Neural cell (in vitro differentiated cells): ENCODE measurements around the gene ZNF416.

ENCODE experiments used
- CTCF ChIP-seq: fragments of 450-650 bp; IDR thresholded peaks from 2 replicates; pipeline ENCODE4 v1.5.1; 2014; ENCODE audit warnings: antibody characterized with exemption, mild to moderate bottlenecking, moderate library complexity; ENCODE audit not compliant: poor library complexity, severe bottlenecking
- EP300 ChIP-seq: fragments of 450-650 bp; conservative IDR thresholded peaks from 2 replicates; pipeline ENCODE4 v1.6.1; 2014; ENCODE audit warnings: antibody characterized with exemption, mild to moderate bottlenecking, moderate library complexity; ENCODE audit not compliant: poor library complexity, severe bottlenecking
- EZH2 ChIP-seq: fragments of 200-600, 300-800 bp; shearing (Covaris generic), sonication (generic); IDR thresholded peaks from 2 replicates; pipeline ENCODE4 v1.6.1; 2014; ENCODE audit warnings: antibody characterized with exemption, low read length, borderline replicate concordance, mild to moderate bottlenecking; ENCODE audit not compliant: insufficient read depth, poor library complexity, severe bottlenecking
- MXI1 ChIP-seq: fragments of 450-650 bp; conservative IDR thresholded peaks from 2 replicates; pipeline ENCODE4 v1.6.1; 2014; ENCODE audit warnings: antibody characterized with exemption, mild to moderate bottlenecking; ENCODE audit not compliant: poor library complexity, severe bottlenecking
- POLR2AphosphoS5 ChIP-seq: IDR thresholded peaks from 2 replicates; pipeline ENCODE4 v1.6.1; 2012
- RAD21 ChIP-seq: fragments of 450-650 bp; conservative IDR thresholded peaks from 2 replicates; pipeline ENCODE4 v1.6.1; 2014; ENCODE audit warnings: antibody characterized with exemption, mild to moderate bottlenecking, moderate library complexity
- REST ChIP-seq: IDR thresholded peaks from 2 replicates; pipeline ENCODE4 v1.6.1; 2012; ENCODE audit warnings: borderline replicate concordance
- SMC3 ChIP-seq: fragments of 450-650 bp; conservative IDR thresholded peaks from 2 replicates; pipeline ENCODE4 v1.6.1; 2014; ENCODE audit warnings: antibody characterized with exemption, mild to moderate bottlenecking, moderate library complexity; ENCODE audit not compliant: poor library complexity
- TAF1 ChIP-seq: IDR thresholded peaks from 2 replicates; pipeline ENCODE4 v1.6.1; 2012; ENCODE audit warnings: low read depth

- TF ChIP-seq CTCF, result no peak
- TF ChIP-seq REST, result no peak
- TF ChIP-seq RAD21, result no peak
- TF ChIP-seq POLR2AphosphoS5, result no peak
- no peak for TF ChIP-seq EZH2
- TF ChIP-seq EP300, result no peak
- no peak for TF ChIP-seq TAF1
- no peak for TF ChIP-seq MXI1
- no peak for TF ChIP-seq SMC3
Observed at GRCh38 chr19:57620673-57621348, 42.1 kb upstream of the ZNF416 start.
